IMR-90 (cell line): ENCODE results near the gene SERPIND1. TPM values are rescaled to one million over a fixed set of nuclear protein-coding genes. Genes with fewer than 3 reads are reported as not detected.

Experiments used
- ATAC-seq: fragments of 200-7000 bp; cut with Tn5 transposase; 2 replicates; pipeline ENCODE4 v1.9.1; 2020; ENCODE audit warnings: low read depth, mild to moderate bottlenecking, moderate library complexity
- BruUV-seq: library from RNA; stranded (reverse); fragments of 400-500 nt; replicated peaks from 2 replicates; lab custom pipeline; 2021; lab: Mats Ljungman, UMichigan
- CTCF ChIA-PET: fragments of 300-600 bp; formaldehyde crosslinking; extraction: SDS; loops from one replicate; lab custom pipeline; 2021; ENCODE audit warnings: antibody characterized with exemption; lab: Yijun Ruan, JAX
- POLR2A ChIA-PET: fragments of 300-600 bp; sonication (Branson Sonifier 250); formaldehyde crosslinking; loops from one replicate; lab custom pipeline; 2022; ENCODE audit warnings: antibody characterized with exemption; ENCODE audit not compliant: unreplicated experiment; lab: Charles Lee
- DNase-seq: peaks from one replicate; pipeline ENCODE4 v3.0.0; 2013
- H2AFZ ChIP-seq: replicated peaks from 2 replicates; pipeline ENCODE3; 2013; ENCODE audit warnings: low read length, mild to moderate bottlenecking; ENCODE audit not compliant: poor library complexity
- H2AK5ac ChIP-seq: 2 replicates; pipeline ENCODE4 v1.6.1; 2013; ENCODE audit warnings: low read depth, low read length, inconsistent platforms
- H2AK9ac ChIP-seq: replicated peaks from 2 replicates; pipeline ENCODE3; 2013; ENCODE audit warnings: mild to moderate bottlenecking, low read depth, low read length, moderate library complexity; ENCODE audit not compliant: poor library complexity
- H2BK120ac ChIP-seq: 2 replicates; pipeline ENCODE4 v1.6.1; 2013; ENCODE audit warnings: low read depth, low read length, inconsistent platforms
- H2BK15ac ChIP-seq: 3 replicates; pipeline ENCODE4 v1.6.1; 2013; ENCODE audit warnings: low read depth, low read length, inconsistent platforms
- H2BK20ac ChIP-seq: 2 replicates; pipeline ENCODE4 v1.6.1; 2013; ENCODE audit warnings: low read depth, mild to moderate bottlenecking, inconsistent platforms, low read length, moderate library complexity
- H2BK5ac ChIP-seq: 2 replicates; pipeline ENCODE4 v1.6.1; 2013; ENCODE audit warnings: mild to moderate bottlenecking, low read depth, low read length, inconsistent platforms; ENCODE audit not compliant: poor library complexity, severe bottlenecking
- H3K14ac ChIP-seq: replicated peaks from 2 replicates; pipeline ENCODE4 v1.6.1; 2013; ENCODE audit warnings: low read depth, low read length, inconsistent platforms
- H3K18ac ChIP-seq: 2 replicates; pipeline ENCODE4 v1.6.1; 2013; ENCODE audit warnings: low read depth, low read length, control low read depth
- H3K23ac ChIP-seq: 2 replicates; pipeline ENCODE4 v1.6.1; 2013; ENCODE audit warnings: low read depth, low read length, inconsistent platforms
- H3K27ac ChIP-seq: 2 replicates; pipeline ENCODE4 v1.5.1; 2013; ENCODE audit warnings: mild to moderate bottlenecking, control low read depth, low read length; ENCODE audit not compliant: insufficient read depth
- H3K27me3 ChIP-seq: 2 replicates; pipeline ENCODE4 v1.6.1; 2013; ENCODE audit warnings: low read length; ENCODE audit not compliant: control insufficient read depth, insufficient read depth
- H3K36me3 ChIP-seq: 2 replicates; pipeline ENCODE4 v1.6.1; 2013; ENCODE audit warnings: low read length, mixed read lengths; ENCODE audit not compliant: control insufficient read depth, insufficient read depth
- H3K4ac ChIP-seq: 2 replicates; pipeline ENCODE4 v1.6.1; 2013; ENCODE audit warnings: low read depth, low read length, inconsistent platforms
- H3K4me1 ChIP-seq: 2 replicates; pipeline ENCODE4 v1.6.1; 2013; ENCODE audit warnings: low read length, mixed read lengths; ENCODE audit not compliant: control insufficient read depth, insufficient read depth
- H3K4me2 ChIP-seq: 2 replicates; pipeline ENCODE4 v1.6.1; 2013; ENCODE audit warnings: low read depth, mild to moderate bottlenecking, control low read depth, low read length, moderate library complexity
- H3K4me3 ChIP-seq: 2 replicates; pipeline ENCODE4 v1.5.1; 2013; ENCODE audit warnings: low read depth, mild to moderate bottlenecking, control low read depth, low read length, moderate library complexity; ENCODE audit not compliant: insufficient read depth
- H3K56ac ChIP-seq: 2 replicates; pipeline ENCODE4 v1.6.1; 2013; ENCODE audit warnings: low read length, inconsistent platforms; ENCODE audit not compliant: insufficient read depth; ENCODE audit errors: extremely low read depth
- H3K79me1 ChIP-seq, 2 experiments: 2 replicates each; pipeline ENCODE4 v1.6.1; 2013; ENCODE audit warnings: low read length in 2 of 2, inconsistent platforms in 1 of 2, low read depth in 1 of 2
- H3K9ac ChIP-seq: 2 replicates; pipeline ENCODE4 v1.6.1; 2013; ENCODE audit warnings: low read depth, low read length, control low read depth
- H3K9me1 ChIP-seq: 2 replicates; pipeline ENCODE4 v1.6.1; 2013; ENCODE audit warnings: low read length, inconsistent platforms; ENCODE audit not compliant: insufficient read depth
- H3K9me3 ChIP-seq: 2 replicates; pipeline ENCODE4 v1.6.1; 2013; ENCODE audit warnings: low read length; ENCODE audit not compliant: control insufficient read depth, insufficient read depth
- H4K20me1 ChIP-seq: 2 replicates; pipeline ENCODE4 v1.6.1; 2013; ENCODE audit warnings: low read length, inconsistent platforms; ENCODE audit not compliant: insufficient read depth
- H4K5ac ChIP-seq: 2 replicates; pipeline ENCODE4 v1.6.1; 2013; ENCODE audit warnings: mild to moderate bottlenecking, low read depth, low read length, control low read depth
- H4K8ac ChIP-seq, 2 experiments: 2 replicates each; pipeline ENCODE4 v1.6.1; 2013; ENCODE audit warnings: low read depth in 2 of 2, low read length in 2 of 2, control low read depth in 1 of 2, inconsistent platforms in 1 of 2
- H4K91ac ChIP-seq: 2 replicates; pipeline ENCODE4 v1.6.1; 2013; ENCODE audit warnings: low read depth, low read length, inconsistent platforms; ENCODE audit not compliant: insufficient read depth
- BHLHE40 ChIP-seq: fragments of 150-350 bp; IDR thresholded peaks from 2 replicates; pipeline ENCODE4 v1.6.1; 2016; ENCODE audit warnings: mild to moderate bottlenecking, low read depth, low read length
- CHD1 ChIP-seq: IDR thresholded peaks from 2 replicates; pipeline ENCODE4 v1.6.1; 2012; ENCODE audit warnings: low read depth, low read length, improper control_type of control experiment
- ELK1 ChIP-seq: fragments of 150-350 bp; IDR thresholded peaks from 2 replicates; pipeline ENCODE4 v1.6.1; 2016; ENCODE audit warnings: low read depth, mild to moderate bottlenecking, low read length, moderate library complexity, borderline replicate concordance
- MAFK ChIP-seq: IDR thresholded peaks from 2 replicates; pipeline ENCODE4 v1.6.1; 2012; ENCODE audit warnings: low read depth, low read length, improper control_type of control experiment
- POLR2A ChIP-seq: IDR thresholded peaks from 2 replicates; pipeline ENCODE4 v1.6.1; 2012; ENCODE audit warnings: mild to moderate bottlenecking, low read depth, low read length
- USF2 ChIP-seq: fragments of 150-350 bp; IDR thresholded peaks from 2 replicates; pipeline ENCODE4 v1.6.1; 2017; ENCODE audit warnings: mild to moderate bottlenecking, antibody characterized with exemption, low read length, low read depth
- WGBS, 2 experiments: methylation state at CpG; one replicate each; pipeline versions ENCODE4 v1.1.5 to v1.1.7; 2013; ENCODE audit warnings: missing lambda C conversion rate in 2 of 2; ENCODE audit not compliant: insufficient read length in 1 of 2; ENCODE audit errors: extremely low coverage in 2 of 2; 5-methylcytosine and 5-hydroxymethylcytosine counted together
- dilution Hi-C: fragments of 300-500 bp; cut with HindIII; formaldehyde crosslinking; loops from one replicate; pipeline ENCODE4 v1.14.3; 2018; ENCODE audit warnings: low sequenced_read_pairs; ENCODE audit not compliant: unreplicated experiment
- in situ Hi-C: fragments of 300-500 bp; cut with MboI; formaldehyde crosslinking; loops from 3 replicates; pipeline ENCODE4 v1.14.3; 2019; ENCODE audit warnings: low sequenced_read_pairs, inconsistent platforms, mixed read lengths
- intact Hi-C: fragments of 100-400 bp; cut with micrococcal nuclease; formaldehyde crosslinking; loops from 2 replicates; pipeline ENCODE4 v1.10.0; 2022
- polyA plus RNA-seq, 3 experiments: library from polyadenylated mRNA; depleted of rRNA; stranded (reverse); fragments of >200 nt; gene quantifications; 2 replicates each; pipeline ENCODE4 v1.2.3, GENCODE V29; 2012; ENCODE audit warnings: low replicate concordance in 1 of 3
- total RNA-seq: library from RNA; depleted of rRNA; stranded (reverse); fragments of >200 nt; gene quantifications from 2 replicates; pipeline ENCODE4 v1.2.3, GENCODE V29; 2012

The SERPIND1 gene
- total and polyA plus RNA-seq, 2 of the 4 experiments (the other 2 are of a cell fraction): 0.12 TPM; not detected in 1

GRCh38 chr22:20762233-20762796, 11.6 kb upstream of the SERPIND1 start:
- DNase-seq: no peak
- Histone ChIP-seq H3K4ac (no peak overlapping the region), H3K14ac (no peak overlapping the region), H2AK9ac (no peak overlapping the region), H3K18ac (no peak overlapping the region), H2AK5ac (no peak overlapping the region), H3K4me2 (no peak overlapping the region), H3K36me3 (peaks cover 43% of the 10 kb centered on the region), H3K4me1 (no peaks in the 10 kb centered on the region), H2BK15ac (no peak overlapping the region), H3K56ac (no peak overlapping the region), H3K27ac (no peak overlapping the region), H4K20me1 (no peaks in the 10 kb centered on the region), H3K4me3 (no peak overlapping the region), H3K27me3 (no peaks in the 10 kb centered on the region), H3K9ac (no peak overlapping the region), H2BK120ac (no peak overlapping the region), H2AFZ (no peak overlapping the region), H3K9me1 (peaks cover 11% of the 10 kb centered on the region), H4K91ac (no peak overlapping the region), H3K9me3 (no peaks in the 10 kb centered on the region), H3K79me1 (0 out of 4 replicates have a peak, but pooled peaks cover 0 to 5% of the 10 kb centered on the region in 2 experiments), H4K8ac (no peak overlapping the region), H2BK5ac (no peak overlapping the region), H2BK20ac (no peak overlapping the region), H4K5ac (no peak overlapping the region), H3K23ac (no peak overlapping the region)
- ChIA-PET CTCF (no interaction called here), POLR2A (interaction anchor here (0.5 kb wide), 1 partner anchor 741 kb away, joined by 3 read pairs; the partner anchor contains the start of gene TANGO2)
- ATAC-seq: no peak; the same call in 1 of the 2 replicates
- TF ChIP-seq BHLHE40: no peak
- TF ChIP-seq ELK1: no peak
- no peak for TF ChIP-seq CHD1
- TF ChIP-seq MAFK: no peak
- TF ChIP-seq USF2: no peak
- no peak for TF ChIP-seq POLR2A
- in situ Hi-C loops: no loop called here
- intact Hi-C loops: no loop called here
- dilution Hi-C loops: no loop called here
- BruUV-seq: no TSS peak
- WGBS, 2 experiments: 100% methylated on average over 2 of the region's 7 CpGs; no CpG with 5 or more reads in 1 of the 2 experiments
